SH-SY5Y (cell line): ENCODE data around the gene MRPS15.

Experiments
- GATA2 ChIP-seq: IDR thresholded peaks from 2 replicates; pipeline ENCODE4 v1.6.1; 2011; ENCODE audit warnings: mild to moderate bottlenecking, low read depth, low read length
- GATA3 ChIP-seq: IDR thresholded peaks from 2 replicates; pipeline ENCODE4 v1.6.1; 2011; ENCODE audit warnings: low read depth, mild to moderate bottlenecking, low read length, moderate library complexity

- TF ChIP-seq GATA3 = no peak
- TF ChIP-seq GATA2 = no peak
Measured at GRCh38 chr1:36446746-36447145, 17.4 kb downstream of the MRPS15 start.
